ENCODE measurements around the gene MLLT3. TPM values are rescaled to one million over a fixed set of nuclear protein-coding genes. Genes with fewer than 3 reads are reported as not detected.

MLLT3 gene
- total RNA-seq, 1 donor from 2014 or later, result 17.5 TPM

GRCh38 chr9:20427359-20427758, 194.9 kb downstream of the MLLT3 start:
- Histone ChIP-seq H3K27ac (replicated peaks) (no peak overlapping the region), H3K4me1 (no peaks in the 10 kb centered on the region), H3K27me3 (ENCODE audit: low read depth) (no peaks in the 10 kb centered on the region), H3K4me3 (no peak overlapping the region), H3K9me3 (replicated peaks) (no peaks in the 10 kb centered on the region), H3K36me3 (no peaks in the 10 kb centered on the region)
- no peak for TF ChIP-seq CTCF (IDR thresholded peaks at IDR 0.05; ENCODE audit: borderline replicate concordance)
- DNase-seq, result no peak
- intact Hi-C loops (cut with micrococcal nuclease), result no loop called here

GRCh38 chr9:20426019-20426418, 196.3 kb downstream of the MLLT3 start:
- intact Hi-C loops (cut with micrococcal nuclease), result no loop called here
- TF ChIP-seq CTCF (IDR thresholded peaks at IDR 0.05; ENCODE audit: borderline replicate concordance), result no peak
- Histone ChIP-seq H3K9me3 (replicated peaks) (no peaks in the 10 kb centered on the region), H3K27me3 (ENCODE audit: low read depth) (no peaks in the 10 kb centered on the region), H3K27ac (replicated peaks) (no peak overlapping the region), H3K36me3 (no peaks in the 10 kb centered on the region), H3K4me3 (no peak overlapping the region), H3K4me1 (no peaks in the 10 kb centered on the region)
- DNase-seq, result no peak

GRCh38 chr9:20419533-20419932, 202.8 kb downstream of the MLLT3 start:
- no peak for DNase-seq
- H3K27me3 ChIP-seq (ENCODE audit: low read depth), result no peaks in the 10 kb centered on the region

GRCh38 chr9:20418485-20418884, 203.8 kb downstream of the MLLT3 start:
- intact Hi-C loops (cut with micrococcal nuclease), result no loop called here
- Histone ChIP-seq H3K9me3 (replicated peaks) (no peaks in the 10 kb centered on the region), H3K36me3 (peaks cover 7% of the 10 kb centered on the region), H3K4me3 (no peak overlapping the region), H3K4me1 (no peaks in the 10 kb centered on the region), H3K27ac (replicated peaks) (no peak overlapping the region), H3K27me3 (ENCODE audit: low read depth) (no peaks in the 10 kb centered on the region)
- DNase-seq, result no peak
- no peak for TF ChIP-seq CTCF (IDR thresholded peaks at IDR 0.05; ENCODE audit: borderline replicate concordance)

More at GRCh38 chr9:20419533-20419932, 202.8 kb downstream of the MLLT3 start:
- intact Hi-C loops (cut with micrococcal nuclease), result no loop called here
- H3K36me3 ChIP-seq, result no peaks in the 10 kb centered on the region
- no peak overlapping the region for H3K4me3 ChIP-seq
- no peak for TF ChIP-seq CTCF (IDR thresholded peaks at IDR 0.05; ENCODE audit: borderline replicate concordance)
- H3K4me1 ChIP-seq, result no peaks in the 10 kb centered on the region
- no peaks in the 10 kb centered on the region for H3K9me3 ChIP-seq (replicated peaks)
- no peak overlapping the region for H3K27ac ChIP-seq (replicated peaks)

GRCh38 chr9:20417373-20418080, 204.8 kb downstream of the MLLT3 start:
- H3K27ac ChIP-seq (replicated peaks), result no peak overlapping the region
- intact Hi-C loops (cut with micrococcal nuclease), result no loop called here
- DNase-seq, result no peak
- no peaks in the 10 kb centered on the region for H3K9me3 ChIP-seq (replicated peaks)
- TF ChIP-seq CTCF (IDR thresholded peaks at IDR 0.05; ENCODE audit: borderline replicate concordance), result no peak
- H3K4me1 ChIP-seq, result no peaks in the 10 kb centered on the region
- peaks cover 11% of the 10 kb centered on the region for H3K36me3 ChIP-seq
- no peaks in the 10 kb centered on the region for H3K27me3 ChIP-seq (ENCODE audit: low read depth)
- no peak overlapping the region for H3K4me3 ChIP-seq
